HG03457 (cell line): ENCODE measurements around the gene STRADA.

Source experiments
- ATAC-seq: cut with Tn5 transposase; IDR thresholded peaks from one replicate; pipeline ENCODE4 v1.9.1; 2021; ENCODE audit warnings: moderate number of reproducible peaks; ENCODE audit not compliant: unreplicated experiment

STRADA gene, protein sequence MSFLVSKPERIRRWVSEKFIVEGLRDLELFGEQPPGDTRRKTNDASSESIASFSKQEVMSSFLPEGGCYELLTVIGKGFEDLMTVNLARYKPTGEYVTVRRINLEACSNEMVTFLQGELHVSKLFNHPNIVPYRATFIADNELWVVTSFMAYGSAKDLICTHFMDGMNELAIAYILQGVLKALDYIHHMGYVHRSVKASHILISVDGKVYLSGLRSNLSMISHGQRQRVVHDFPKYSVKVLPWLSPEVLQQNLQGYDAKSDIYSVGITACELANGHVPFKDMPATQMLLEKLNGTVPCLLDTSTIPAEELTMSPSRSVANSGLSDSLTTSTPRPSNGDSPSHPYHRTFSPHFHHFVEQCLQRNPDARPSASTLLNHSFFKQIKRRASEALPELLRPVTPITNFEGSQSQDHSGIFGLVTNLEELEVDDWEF

DNA sequence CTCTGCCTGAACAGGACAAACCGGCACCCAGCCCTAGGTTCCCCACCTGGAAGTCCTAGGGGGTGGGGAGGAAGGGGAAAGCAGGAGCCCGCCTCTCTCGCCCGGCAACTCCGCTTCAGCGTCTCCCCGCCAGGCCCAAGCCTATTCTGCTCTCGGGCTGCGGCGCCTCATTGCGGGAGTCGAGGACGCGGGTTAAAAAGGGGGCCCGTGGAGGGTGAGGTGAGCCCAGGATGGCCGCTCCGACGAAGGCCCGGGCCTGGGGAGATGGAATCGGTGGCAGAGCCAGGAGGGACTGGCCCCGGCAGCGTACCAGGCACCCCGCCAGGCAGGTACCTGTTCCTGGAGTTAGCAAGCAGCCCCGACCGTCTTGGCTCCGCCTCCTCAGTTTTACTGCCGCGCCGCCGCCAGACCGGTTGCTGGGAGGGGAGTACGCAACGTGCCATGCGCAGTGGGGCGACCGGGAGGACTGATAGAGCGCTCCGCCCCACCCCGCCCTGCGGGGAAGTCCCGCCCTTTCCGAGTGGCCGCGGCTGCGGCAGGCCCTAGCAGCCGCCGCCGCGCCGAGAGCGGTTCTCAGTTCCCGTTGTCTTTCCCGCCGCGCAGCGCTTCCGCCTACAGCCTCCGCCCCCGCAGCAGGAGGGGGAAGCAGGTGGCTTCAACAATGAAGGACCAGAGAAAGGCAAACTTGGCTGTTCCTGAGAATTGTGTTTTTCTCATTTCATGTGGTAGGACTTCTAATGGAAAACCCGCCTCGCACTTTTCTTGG lies at the start of gene STRADA:
Gene STRADA (minus strand): TSS at position 392 of the 766 bp plus-strand sequence. CDS start 13,430 bp downstream, outside the sequence.
- peak; percentile 87 for ATAC-seq

DNA sequence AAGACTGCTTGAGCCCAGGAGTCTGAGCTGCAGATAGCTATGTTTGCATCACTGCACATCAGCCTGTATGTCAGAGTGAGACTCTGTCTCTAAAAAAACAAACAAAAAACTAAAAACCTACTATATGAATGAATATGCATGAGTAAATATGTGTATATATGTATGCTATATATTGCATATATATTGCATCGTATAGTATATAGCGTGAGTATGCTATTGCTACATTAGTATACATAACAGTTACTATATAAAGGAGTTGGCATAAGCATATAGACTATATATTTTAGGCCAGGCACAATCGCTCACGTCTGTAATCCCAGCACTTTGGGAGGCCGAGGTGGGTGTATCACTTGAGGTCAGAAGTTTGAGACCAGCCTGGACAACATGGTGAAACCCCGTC lies 48.5 kb upstream of the STRADA start:
- ATAC-seq, result no peak

DNA sequence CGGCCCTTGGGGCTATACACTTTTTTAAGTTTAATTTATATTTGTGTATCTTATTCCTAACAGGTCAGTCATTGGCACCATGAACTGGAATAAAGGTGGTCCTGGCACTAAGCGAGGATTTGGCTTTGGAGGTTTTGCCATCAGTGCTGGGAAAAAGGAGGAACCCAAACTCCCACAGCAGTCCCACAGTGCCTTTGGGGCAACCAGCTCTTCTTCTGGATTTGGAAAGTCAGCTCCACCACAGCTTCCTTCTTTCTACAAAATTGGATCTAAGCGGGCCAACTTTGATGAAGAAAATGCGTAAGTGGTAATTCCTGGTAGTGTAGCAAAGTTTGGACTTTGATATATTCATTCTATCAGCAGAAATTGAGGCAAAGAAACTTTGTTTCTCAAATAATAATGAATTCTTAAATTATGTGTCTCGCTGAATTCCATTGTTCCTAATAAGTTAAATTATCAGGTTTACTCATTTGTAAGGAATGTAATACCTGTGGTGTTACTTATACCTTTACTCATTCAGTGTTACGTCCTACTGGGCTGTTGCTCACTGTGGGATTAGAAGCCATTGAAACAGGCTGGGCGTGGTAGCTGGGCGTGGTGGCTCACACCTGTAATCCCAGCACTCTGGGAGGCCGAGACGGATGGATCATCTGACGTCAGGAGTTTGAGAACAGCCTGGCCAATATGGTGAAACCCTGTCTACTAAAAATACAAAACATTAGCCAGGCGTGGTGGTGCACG lies 45.5 kb upstream of the STRADA start:
- ATAC-seq, result no peak

DNA sequence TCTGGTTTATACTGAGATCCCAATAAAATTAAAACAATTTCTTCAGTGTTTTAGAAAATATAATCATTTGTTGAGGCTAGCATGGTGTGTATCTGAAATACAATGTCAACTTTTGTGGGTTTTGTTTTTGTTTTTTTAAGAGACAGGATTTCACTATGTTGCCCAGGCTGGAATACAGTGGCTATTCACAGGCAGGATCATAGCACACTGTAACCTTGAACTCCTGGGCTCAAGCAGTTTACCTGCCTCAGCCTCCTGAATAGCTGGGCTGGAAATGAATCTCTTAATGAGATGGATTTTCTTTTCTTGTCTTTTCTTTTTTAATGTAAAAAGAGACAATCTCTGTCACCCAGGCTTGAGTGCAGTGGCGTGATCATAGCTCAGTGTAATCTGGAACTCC lies 44.5 kb upstream of the STRADA start:
- ATAC-seq, result no peak

DNA sequence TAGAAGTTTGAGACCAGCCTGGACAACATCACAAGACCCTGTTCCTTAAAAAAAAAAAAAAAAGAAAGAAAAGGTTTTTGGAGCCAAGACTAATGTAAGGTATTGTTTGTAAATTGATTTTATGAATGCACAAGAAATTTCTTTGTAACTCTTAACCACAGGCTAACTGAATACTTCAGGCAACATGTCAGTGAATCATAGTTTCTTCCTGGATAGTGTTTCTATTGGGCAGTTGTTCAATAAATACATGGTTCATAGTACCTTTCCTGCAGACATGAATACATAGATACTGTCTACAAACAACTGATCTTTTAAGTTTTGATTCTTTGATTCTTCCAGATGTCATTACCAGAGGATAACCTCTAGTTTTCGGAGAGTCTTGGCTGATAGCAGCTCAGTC lies 44.0 kb upstream of the STRADA start:
- ATAC-seq, result no peak

DNA sequence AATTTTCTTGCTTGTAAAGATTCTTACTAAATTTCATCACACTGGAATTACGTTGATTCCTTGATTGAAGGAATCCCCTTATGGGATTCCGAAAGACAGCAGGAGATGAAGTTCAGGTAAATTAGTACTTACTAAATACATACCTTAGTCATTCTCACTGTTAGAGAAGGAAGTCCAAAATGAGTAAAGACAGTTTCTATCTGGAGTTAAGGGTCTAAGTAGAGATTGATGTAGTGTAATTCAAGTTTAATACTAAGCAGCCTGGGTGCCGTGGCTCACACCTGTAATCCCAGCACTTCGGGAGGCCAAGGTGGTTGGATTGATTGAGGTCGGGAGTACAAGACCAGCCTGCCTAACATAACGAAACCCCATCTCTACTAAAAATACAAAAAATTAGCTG lies 41.9 kb upstream of the STRADA start:
- ATAC-seq, result no peak

DNA sequence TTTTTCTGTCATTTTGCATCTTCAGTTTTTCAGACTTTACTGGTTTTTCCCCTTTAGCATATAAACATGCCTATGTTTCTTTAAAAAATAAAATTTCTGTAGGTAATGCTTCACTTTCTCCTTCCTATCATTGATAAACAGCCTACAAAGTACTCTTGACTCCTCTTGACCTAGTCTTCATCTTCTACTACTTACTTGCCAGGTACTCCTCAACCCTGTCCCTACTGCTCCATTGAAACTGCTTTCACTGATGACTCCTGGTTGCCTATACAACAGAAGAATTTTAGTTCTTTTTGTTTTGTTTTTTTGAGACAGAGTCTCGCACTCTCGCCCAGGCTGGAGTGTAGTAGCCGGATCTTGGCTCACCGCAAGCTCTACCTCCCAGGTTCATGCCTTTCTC lies 39.3 kb upstream of the STRADA start:
- ATAC-seq, result no peak

DNA sequence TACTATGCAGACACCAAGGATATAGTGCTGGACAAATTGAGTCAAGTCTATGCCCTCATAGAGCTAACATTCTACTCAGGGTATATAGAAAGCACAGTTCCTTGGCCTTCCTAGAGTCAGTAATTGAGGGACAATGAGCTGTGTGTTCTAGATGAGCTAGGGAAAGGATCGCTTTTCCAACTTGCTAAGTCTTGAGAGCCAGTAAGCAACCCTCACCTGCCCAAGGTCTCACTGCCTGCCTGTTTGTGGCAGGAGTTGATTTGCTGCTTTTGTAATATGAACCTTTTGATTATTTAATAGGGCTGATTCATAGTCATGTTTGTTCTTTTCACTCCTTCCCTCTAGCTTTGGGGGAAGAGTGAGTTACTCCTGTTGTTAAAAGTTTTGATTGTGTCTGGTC lies 38.9 kb upstream of the STRADA start:
- no peak for ATAC-seq

DNA sequence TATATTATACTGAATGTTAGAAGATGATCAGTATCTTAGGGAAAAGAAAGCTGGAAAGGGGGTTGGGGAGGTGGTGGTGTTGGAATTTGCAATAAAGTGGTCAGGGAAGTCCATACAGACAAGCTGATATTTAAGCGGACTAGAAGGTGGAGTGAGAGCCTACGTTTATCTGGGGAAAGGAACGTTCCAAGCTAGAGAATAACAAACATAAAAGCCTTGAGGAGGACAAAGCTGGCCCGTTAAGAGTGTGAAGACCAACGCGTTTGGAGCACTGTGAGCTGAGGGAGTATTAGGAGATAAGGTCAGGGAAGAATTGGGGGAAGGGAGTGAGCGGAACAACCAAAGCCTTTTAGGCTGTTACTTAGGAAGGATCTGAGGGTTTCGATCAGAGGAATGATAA lies 33.8 kb upstream of the STRADA start:
- ATAC-seq, result no peak

DNA sequence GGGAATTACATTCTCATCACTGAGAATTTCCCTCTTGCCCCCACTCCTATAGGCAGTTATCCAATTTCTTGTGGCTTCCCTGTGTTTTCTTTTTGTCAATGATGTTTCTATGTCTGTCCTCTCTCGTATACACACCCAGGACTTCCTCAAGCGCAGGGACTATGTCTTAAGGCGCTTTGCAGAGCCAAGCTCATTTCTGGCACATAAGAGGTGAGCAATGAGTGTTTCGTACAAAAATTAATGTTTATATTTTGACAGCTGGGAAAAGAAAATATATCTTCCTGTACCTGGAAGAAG lies 33.3 kb upstream of the STRADA start:
- no peak for ATAC-seq

DNA sequence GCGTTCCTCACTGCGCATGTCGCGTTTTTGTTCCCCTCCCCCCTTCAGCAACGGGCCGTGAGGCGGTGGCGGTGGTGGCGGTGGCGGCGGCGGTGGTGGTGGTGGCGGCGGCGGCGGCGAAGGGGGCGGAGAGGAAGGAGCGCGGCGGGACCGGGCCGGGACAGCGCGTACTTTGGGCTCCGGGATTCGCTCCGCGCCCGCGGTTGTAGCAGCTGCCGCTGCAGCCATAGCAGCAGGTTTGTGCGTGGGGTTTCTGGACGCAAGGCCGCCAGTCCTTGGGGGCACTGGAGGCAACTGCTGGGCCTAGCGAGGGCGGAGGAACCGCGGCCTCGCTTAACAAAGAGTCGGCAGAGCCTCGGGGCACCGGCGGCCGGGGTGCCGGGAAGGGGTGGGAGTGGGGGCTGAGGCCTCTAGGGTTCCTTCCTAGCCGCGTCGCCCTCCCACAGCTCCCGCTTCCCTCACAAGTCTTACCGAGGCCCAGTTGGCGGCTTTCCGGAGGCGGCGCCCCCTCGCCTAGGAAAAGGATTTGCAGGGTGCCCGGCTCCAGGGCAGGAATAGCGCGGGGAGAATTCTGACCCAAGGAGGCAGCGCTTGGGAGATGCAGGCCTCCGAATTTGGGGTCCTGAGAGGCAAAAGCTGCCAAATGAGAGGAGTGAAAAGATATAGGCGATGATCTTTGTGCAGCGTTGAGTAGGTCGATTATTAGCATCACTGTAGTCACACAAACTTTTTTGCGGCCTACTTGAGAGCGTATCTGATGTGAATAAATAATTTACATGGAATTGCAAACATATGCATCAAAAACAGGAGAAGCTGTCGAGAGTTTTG lies 32.8 kb upstream of the STRADA start, which contains the start of gene DDX42:
Gene DDX42 (plus strand): TSS at position 30 of the 828 bp plus-strand sequence. CDS start 12,880 bp downstream, outside the sequence.
- ATAC-seq, result no peak

DNA sequence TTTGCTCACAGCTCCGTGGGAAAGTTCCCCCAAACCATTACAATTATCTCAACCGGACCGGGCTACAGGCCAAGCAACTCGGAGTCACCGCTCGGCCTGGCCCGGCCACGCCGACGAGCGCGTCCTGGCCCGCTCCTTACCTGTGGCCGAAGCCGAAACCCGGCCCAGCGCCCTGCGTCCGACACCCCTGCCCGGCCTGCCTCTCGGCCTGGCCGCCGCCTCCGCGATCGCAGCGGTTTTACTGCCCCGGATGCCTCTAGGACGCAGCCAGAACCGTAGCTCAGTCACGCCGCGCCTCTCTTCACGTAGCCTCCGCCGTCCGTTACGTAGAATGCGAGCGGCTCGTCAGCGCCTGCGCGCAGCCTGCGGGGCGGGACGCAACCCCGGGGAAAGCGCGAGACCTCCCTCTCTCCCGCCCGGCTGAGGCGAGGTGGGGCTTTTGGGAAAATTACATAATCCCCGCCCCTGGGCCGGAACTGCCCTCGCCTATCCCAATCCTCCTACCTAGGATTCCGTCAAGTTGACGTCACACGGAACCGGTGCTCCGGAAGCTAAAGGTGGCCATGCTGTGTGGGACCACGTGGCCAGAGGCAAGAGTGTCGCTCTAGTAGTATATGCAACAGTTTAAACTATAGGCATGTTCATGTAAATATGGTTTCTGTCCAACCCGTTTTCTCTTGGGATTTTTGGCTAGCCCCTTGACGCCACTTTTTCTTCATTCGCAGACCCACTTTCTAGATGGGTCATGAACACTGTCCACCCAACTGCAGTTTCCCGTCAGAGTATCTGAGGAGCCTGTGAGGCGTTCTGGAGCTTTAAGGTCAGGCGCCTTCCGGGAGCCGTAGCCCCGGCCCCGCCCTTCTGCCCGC lies 31.9 kb upstream of the STRADA start, which contains the start of gene CCDC47:
Gene CCDC47 (minus strand): TSS at position 326 of the 869 bp plus-strand sequence. CDS start 7,422 bp downstream, outside the sequence.
- ATAC-seq, result peak; percentile 69

DNA sequence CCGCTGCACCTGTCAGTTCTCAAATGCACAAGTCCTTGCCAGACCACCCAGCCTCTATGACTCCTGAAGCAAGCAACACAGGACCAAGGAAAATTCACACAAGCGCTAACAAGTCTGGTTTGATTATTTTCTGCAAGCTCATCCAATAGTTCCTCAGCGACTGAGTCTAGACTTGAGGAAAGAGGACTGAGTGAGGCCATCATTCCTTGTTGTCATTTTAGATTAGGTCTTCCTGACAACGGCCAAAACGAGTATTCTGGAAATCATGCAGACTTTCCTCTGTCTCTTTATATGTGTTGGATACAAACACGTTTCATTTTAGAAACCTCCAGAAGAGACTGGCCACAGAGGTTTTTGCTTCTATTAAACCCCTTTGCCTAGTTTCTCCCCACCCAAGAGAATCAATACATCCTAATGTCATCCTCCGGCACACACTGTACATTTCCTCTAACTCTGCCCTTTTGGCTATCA lies 31.2 kb upstream of the STRADA start:
- no peak for ATAC-seq

DNA sequence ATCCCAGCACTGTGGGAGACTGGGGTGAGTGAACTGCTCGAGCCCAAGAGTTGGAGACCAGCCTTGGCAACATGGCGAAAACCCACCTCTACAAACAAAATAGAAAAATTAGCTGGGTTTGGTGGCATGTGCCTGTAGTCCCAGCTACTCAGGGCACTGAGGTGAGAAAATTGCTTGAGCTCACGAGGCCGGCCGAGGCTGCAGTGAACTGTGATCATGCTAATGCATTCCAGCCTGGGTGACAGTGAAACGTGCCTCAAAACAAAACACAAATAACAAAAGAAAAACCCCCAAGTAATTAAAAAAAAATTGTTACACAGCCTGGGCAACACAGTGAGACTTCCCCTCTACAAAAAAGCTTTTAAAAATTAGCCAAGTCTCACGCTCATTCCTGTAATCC lies 26.8 kb upstream of the STRADA start:
- no peak for ATAC-seq

DNA sequence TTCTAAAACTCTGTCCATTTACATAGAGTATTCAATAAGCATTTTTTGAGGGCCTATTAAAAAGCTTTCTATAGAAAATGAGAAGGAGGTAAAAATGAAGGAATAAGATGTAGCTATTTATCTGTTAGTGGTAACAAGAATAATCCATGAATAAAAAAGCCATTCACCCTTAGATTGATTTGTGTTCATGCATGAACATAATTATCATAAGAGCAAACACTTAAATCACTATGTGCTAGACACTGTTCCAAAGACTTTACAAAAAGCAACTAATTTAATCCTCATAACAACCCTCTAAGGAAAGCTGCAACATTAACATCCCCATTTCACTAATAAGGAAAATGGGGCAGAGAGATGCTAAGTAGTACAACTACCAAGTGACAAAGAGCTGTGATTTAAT lies 25.2 kb upstream of the STRADA start:
- no peak for ATAC-seq

DNA sequence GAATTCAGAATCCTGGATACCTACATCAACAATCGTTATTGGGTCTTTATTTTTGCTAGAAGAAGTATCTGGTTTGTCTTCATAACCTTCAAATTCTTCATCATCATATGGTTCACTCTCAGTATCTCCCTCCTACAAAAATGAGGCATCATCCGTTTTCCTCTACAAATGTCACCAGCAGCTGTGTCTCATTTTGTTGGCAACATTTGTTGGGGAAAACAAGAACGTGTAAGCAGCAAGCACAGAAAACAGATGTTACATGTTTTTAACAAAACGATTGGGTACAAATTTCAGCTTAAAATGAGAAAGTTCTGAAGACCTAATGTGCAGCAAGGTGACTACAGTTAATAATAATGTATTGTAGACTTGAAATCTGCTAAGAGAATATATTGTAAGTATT lies 23.1 kb upstream of the STRADA start:
- ATAC-seq, result no peak

DNA sequence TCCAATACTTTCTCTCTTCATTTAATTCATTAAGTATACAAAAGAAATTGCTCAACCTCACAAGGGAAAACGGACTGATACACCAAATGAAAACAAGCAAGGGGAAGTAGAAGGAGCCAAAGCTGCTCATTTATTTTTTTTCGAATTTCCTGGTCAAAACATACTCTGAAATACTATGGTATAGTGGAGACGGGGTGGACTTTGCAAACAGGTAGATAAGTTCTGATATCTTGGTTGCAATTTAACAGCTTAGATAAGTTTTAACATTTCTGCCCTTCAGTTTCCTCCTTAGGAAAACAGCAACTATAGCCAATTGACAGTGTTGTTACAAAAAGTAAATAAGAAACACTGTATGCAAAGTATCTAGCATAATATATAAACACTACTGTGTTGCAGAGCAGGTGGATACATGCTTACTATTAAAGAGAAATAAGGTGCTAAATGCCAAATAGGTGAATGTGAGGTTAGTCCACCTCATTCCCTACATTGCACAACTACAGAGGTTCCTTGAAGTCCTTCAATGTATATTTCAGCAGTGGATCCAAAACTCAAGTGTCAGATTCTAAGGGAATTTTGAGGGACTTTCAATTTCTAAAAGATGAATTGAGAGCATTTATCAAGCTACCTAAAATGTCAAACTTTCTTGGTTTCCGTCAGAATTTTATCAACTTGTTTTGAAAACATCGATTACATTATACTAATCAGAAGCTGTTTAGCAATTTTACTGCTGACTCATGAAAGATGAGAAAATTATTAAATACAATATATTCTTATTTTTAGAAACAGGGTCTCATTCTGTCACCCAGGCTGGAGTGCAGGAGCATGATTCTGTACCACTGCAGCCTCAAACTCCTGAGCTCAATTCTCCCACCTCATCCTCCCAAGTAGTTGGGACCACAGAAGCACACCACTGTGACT lies 20.8 kb upstream of the STRADA start:
- no peak for ATAC-seq

DNA sequence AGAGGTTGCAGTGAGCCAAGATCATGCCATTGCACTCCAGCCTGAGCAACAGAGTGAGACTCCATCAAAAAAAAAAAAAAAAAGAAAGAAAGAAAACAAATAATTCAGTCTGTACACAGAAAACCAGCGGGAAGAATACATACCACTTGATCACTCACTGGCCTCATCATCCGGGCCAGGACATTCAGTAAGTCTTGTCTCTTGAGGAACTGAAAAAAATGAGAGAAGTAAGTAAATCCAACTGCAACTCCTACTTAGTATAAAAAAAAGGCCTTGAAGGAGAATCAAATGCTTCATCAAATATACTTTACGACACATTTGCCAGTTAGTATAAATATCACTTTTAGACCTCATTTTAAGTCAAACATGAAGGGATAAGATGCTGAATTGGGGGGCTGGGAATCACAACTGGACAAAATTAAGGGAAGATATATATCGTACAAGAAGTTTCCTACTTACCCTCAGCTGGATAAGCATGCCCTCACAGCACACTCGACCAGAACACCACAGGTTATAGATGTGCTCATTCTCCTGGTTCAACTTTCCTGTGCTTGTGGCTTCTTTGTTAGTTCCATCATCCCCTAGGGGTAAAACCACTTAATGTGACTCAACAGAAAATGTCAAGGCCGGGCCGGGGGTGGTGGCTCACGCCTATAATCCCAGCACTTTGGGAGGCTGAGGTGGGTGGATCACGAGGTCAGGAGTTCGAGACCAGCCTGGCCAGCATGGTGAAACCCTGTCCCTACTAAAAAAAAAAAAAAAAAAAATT lies 19.4 kb upstream of the STRADA start:
- no peak for ATAC-seq
